Liver (tissue), 3 donors: ENCODE data around the gene ESRRA.

Experiments used
- FOXA1 ChIP-seq: IDR thresholded peaks from 2 replicates; pipeline ENCODE4 v1.6.1; 2016; ENCODE audit warnings: antibody characterized with exemption
- GABPA ChIP-seq, 2 donors: IDR thresholded peaks in 1 of 2; conservative IDR thresholded peaks in 1 of 2; 2 replicates each; pipeline ENCODE4 v1.6.1; 2016; ENCODE audit warnings: antibody characterized with exemption in 2 of 2, mild to moderate bottlenecking in 1 of 2, moderate library complexity in 1 of 2
- JUND ChIP-seq, 2 donors: IDR thresholded peaks; 2 replicates each; pipeline ENCODE4 v1.6.1; 2016; ENCODE audit warnings: antibody characterized with exemption in 2 of 2
- TF ChIP-seq, protein P1 (sequence below): fragments of 150-350 bp; IDR thresholded peaks from 2 replicates; pipeline ENCODE4 v1.5.1; 2017; ENCODE audit warnings: improper control_type of control experiment, low read depth, low read length; ENCODE audit not compliant: missing input control
- TF ChIP-seq, protein P2 (sequence below): IDR thresholded peaks from 2 replicates; pipeline ENCODE4 v1.6.1; 2016; ENCODE audit warnings: antibody characterized with exemption
- donor health status: healthy.
- donor health status: healthy.

DNA sequence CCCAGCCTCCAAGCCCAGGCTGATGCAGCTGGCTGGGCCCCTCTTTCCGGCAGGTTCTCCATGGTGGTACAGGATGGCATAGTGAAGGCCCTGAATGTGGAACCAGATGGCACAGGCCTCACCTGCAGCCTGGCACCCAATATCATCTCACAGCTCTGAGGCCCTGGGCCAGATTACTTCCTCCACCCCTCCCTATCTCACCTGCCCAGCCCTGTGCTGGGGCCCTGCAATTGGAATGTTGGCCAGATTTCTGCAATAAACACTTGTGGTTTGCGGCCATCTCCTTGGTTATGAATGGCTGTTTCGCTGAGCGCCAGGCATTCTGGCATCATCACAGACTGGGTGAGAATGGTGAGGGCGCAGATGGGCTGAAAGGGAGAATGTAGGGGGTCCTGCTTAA is 16.2 kb downstream of the ESRRA start:
- TF ChIP-seq, protein P1, sequence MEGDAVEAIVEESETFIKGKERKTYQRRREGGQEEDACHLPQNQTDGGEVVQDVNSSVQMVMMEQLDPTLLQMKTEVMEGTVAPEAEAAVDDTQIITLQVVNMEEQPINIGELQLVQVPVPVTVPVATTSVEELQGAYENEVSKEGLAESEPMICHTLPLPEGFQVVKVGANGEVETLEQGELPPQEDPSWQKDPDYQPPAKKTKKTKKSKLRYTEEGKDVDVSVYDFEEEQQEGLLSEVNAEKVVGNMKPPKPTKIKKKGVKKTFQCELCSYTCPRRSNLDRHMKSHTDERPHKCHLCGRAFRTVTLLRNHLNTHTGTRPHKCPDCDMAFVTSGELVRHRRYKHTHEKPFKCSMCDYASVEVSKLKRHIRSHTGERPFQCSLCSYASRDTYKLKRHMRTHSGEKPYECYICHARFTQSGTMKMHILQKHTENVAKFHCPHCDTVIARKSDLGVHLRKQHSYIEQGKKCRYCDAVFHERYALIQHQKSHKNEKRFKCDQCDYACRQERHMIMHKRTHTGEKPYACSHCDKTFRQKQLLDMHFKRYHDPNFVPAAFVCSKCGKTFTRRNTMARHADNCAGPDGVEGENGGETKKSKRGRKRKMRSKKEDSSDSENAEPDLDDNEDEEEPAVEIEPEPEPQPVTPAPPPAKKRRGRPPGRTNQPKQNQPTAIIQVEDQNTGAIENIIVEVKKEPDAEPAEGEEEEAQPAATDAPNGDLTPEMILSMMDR, result no peak
- TF ChIP-seq FOXA1 (no peak), JUND (IDR thresholded peaks at IDR 0.05) (no peak), GABPA (IDR thresholded peaks at IDR 0.05 in 1 of 2, conservative IDR thresholded peaks at IDR 0.05 in 1 of 2) (no peak)
- TF ChIP-seq, protein P2, sequence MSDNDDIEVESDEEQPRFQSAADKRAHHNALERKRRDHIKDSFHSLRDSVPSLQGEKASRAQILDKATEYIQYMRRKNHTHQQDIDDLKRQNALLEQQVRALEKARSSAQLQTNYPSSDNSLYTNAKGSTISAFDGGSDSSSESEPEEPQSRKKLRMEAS, result no peak
